NCI-H1105 (cell line): ENCODE measurements around the gene FOXR2.

Source experiments
- DNase-seq: peaks from one replicate; lab custom pipeline; 2025; lab: John Stamatoyannopoulos, UW

Gene FOXR2, protein sequence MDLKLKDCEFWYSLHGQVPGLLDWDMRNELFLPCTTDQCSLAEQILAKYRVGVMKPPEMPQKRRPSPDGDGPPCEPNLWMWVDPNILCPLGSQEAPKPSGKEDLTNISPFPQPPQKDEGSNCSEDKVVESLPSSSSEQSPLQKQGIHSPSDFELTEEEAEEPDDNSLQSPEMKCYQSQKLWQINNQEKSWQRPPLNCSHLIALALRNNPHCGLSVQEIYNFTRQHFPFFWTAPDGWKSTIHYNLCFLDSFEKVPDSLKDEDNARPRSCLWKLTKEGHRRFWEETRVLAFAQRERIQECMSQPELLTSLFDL

DNA sequence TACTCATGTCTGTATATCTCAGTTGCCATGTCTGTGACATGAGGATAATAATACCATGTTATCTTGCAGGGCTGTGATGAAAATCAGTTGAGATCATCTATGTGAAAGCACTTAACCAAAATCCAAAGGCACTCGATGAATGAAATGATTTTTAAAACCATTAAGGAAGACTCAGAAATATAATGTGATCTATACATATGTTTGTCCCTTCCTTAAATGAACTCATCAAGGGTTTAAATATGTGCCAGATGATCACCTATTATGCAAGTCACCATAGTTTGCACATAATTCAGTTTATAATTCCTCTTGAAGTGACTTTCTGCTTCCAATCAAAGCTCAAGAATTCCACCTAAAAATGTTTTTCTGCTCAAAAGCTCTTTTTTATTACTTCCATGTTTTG lies at the start of gene FOXR2:
Gene FOXR2, plus strand, starts transcription at position 301 of the 400 bp plus-strand sequence. CDS start 312 bp downstream, outside the sequence.
- DNase-seq, result no peak

DNA sequence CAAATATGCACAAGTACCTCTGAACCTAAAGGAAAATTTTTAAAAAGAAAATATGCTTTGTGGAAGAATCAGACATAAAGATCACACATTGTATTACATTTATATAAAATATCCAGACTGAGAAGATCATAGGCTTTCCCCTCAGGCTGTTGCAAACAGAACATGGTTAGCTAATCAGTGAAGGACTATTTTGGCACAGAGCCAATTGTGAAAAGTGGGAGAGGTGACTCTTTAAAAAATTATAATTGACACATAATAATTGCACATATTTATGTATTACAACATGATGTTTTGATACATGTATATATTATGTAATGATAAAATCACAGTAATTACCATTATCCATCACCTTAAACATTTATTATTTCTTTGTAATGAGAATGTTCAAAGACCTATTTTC lies 44.1 kb upstream of the FOXR2 start:
- no peak for DNase-seq

DNA sequence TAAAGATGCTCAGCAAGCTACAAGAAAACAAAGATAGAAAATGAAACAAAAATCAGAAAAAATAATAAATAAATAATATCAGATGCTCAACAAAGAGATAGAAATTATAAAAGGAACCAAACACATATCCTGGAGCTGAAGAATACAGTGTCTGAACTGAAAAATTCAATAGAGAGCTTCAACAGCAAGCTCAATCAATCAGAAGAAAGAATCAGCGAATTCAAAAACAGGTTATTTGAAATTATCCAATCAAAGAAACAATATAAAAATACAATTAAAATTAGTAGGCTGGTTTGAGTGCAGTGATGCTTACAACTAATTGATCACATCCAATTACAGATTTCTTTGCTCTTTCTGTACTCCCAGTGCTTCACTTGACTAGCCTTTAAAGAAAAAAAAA lies 40.8 kb upstream of the FOXR2 start:
- DNase-seq, result no peak

DNA sequence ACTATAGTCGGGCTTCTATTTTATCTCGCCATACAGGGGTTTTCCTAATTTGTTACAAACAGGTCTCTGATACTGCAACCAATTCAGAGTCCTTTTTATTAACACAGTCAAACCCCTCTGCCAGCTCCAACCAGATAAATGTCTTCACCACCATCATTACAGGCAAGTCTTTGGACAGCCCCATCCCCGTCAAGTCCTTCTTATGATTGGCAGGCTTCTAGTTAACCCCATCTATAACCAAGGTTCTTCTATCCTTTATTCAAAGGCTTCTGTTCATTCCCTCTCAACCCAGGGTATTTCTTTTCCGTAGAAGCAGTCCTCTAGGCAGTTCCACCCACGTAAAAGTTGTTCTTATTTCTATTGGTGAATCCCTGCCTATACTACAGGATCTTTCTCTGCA lies 29.9 kb upstream of the FOXR2 start:
- DNase-seq, result no peak

DNA sequence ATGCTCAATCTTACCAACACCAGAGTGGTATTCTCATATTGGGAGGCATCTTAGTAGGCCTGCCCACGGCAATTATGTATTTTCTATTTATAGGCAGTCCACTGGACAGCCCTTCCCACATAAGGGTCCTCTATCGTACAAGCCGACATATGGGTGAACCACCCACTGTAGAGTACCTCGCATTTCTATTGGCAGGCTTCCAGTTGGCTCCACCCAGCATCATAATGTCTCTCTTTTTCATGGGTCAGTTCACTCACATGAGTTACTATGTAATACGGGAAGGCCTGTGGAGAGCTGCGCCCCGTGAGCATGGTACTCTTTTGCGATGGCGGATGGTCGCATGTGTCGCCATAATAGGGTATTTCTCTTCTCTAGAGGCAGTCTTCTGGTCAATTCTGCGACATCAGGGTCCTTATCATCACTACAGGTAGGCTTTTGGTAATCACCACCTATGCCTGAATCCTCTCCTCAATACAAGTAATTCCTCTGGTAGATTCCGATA lies 29.4 kb upstream of the FOXR2 start:
- no peak for DNase-seq

DNA sequence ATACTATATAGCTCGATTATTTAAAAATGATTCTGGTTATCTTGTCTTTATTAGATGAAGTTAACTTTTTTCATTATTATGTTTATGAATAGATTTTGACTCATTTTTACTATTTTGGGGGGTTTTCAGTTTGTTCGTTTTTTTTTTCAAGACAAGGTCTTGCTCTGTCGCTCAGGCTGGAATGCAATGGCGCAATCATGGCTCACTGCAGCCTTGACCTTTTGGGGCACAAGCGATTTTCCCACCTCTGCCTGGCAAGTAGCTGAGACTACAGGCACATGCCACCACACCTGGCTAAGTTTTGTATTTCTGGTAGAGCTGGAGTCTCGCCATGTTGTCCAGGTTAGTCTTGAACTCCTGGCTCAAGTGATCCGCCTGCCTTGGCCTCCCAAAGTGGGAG lies 24.9 kb upstream of the FOXR2 start:
- DNase-seq, result no peak

DNA sequence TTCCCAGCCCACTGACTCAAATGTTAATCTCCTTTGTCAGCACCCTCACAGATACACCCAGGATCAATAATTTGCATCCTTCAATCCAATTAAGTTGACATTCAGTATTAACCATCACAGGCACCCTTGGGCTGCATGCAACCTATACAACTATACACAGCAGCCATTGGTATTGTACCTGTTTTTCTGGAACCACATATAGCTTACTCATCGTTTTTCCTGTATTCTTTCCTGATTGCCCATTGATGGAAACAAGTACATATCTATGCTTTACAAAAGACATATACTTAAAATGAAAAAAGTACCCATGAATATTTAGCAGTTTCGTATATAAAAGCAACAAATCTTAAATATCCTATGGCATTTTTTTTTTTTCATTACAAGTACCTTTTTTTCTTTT lies 3.7 kb upstream of the FOXR2 start:
- no peak for DNase-seq

DNA sequence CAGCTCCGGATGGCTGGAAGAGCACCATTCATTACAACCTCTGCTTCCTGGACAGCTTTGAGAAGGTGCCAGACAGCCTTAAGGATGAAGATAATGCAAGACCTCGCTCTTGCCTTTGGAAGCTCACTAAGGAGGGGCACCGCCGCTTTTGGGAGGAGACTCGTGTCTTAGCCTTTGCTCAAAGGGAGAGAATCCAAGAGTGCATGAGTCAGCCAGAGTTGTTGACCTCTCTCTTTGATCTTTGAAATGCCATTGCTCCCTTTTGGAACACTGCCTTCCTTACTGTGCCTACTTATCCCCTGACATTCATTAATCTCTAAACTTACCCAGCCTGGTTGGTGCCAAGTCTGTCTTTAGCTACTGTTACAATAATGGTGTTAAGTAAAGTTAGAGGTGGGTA lies 1.2 kb downstream of the FOXR2 start:
- DNase-seq, result no peak

DNA sequence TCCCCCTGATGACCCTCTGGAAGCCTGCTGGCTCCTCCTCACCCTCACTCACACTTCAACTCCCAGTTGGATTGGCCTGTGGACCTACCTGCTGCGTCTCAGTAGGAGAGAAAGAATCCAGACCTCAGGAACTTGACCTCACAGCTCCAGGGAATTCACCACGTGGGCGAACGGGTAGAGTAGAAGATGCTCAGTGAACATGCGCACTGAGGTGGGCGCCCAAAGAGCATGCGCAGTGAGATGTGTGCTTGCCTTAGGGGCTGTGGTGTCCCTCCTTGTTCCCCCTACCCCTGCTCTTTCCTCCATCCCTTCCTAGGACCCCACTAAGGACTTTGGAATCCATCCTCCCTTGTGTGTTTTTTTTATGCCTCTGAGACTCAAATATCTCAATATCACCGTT lies 12.9 kb downstream of the FOXR2 start:
- no peak for DNase-seq

DNA sequence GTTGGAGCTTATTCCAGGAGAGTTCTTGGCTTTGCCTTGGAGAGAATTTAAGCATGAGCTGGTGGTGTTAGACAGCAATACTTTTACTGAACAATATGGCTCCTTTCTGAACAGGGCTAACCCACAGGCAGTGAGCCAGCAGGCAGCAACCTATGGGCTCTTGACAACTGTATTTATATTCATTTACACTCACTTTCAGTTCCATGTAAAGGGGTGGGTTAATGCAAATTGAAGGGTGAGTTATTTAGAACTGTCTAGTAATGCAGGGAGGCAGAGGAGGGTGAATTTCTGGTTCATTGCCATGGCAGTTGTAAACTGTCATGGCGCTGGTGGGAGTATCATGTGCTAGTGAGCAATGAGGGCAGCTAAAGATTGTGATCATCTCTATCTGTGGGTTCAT lies 15.7 kb downstream of the FOXR2 start:
- no peak for DNase-seq

DNA sequence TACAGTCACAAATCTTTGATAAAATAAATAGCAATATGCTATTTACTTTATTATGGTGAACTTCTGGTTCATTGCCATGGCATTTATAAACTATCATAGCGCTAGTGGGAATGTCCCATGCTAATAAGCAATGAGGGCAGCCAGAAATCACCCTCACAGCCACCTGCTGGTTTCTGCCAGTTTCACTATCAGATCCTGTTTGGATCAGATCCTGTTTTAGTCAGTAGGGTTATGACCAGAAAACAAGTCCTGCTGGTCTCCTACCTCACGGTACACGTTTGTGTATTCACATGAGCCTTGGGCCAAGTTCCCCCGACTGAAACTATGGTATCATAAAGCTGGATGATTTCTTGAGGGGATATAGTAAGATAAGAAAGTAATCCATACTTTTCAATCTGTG lies 17.7 kb downstream of the FOXR2 start:
- no peak for DNase-seq

DNA sequence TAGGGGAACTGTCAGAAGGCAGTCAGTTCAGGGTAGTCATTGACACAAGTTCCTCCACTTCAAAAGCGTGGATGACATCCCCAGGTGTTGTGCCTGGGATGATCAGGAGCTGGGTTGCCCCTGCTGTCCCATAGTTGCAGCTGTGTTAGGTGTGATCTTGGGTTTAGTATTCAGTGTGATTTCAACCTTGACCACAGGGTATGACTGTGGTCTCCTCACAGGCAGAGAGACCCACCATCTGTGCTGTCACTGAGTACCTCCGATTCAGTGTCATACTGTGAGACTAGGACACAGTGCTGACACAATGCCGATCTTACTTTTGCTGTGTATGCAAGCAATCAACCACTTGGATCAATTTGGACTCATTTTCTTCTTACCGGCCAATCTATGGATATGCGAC lies 25.2 kb downstream of the FOXR2 start:
- DNase-seq, result no peak

DNA sequence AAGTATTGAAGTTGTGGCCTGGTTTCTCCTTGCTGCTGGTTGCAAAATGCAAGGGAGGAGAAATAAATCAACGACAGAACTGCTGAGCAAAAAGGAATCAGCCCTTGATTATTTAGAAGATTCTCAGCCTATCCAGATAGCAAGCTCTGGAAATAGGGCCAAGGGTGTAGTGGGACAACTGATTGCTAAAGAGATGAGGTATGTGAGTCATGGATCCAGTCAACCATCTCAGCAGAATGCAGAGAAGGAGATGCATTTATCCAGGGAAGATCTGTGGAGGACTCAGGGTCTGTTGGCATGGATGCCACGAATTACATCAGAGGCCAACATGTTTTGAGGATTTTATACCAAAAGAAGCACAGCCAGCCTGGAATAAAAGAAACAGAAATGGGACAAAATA lies 36.7 kb downstream of the FOXR2 start:
- no peak for DNase-seq

DNA sequence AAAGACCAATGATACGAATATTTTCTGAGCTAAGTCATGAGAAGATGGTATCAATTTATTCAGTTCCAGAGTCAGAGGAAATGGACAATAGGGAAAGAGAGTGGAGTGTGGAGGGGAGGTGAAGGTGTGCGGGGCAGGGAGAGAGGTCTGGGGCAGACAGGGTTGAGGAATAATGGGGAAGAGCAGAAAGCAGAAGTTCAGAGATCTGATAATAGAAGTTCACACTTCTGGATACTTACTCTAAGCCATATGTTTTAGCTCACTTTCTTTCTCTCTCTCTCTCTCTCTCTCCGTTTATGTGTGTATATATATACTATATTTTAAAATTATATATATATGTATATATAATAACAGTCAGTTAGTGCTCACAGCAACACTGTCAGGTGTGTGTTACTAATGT lies 40.4 kb downstream of the FOXR2 start:
- DNase-seq, result no peak

DNA sequence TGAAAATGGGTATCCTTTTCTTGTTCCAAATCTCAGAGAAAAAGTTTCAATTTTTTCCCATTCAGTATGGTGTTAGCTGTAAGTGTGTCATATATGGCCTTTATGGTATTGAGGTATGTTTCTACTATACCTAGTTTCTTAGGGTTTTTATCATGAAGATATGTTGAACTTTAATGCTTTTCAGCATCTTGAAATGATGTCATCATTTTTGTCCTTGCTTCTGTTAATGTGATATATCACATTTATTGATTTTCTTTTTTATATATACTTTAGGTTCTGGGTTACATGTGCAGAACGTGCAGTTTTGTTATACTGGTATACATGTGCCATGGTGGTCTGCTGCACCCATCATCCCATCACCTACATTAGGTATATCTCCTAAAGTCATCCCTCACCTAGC lies 44.9 kb downstream of the FOXR2 start:
- no peak for DNase-seq
